H1 (cell line): ENCODE data around the gene LRRC37B.
"Not testable (repeated sequence)": the region's sequence is repeated elsewhere in the genome, so short reads cannot be mapped to it uniquely, and the experiment has no call there.

ENCODE experiments used
- NRF1 ChIP-seq: IDR thresholded peaks from 2 replicates; pipeline ENCODE4 v1.6.1; 2011; ENCODE audit warnings: mild to moderate bottlenecking, low read depth, low read length, improper control_type of control experiment
- POLR2A ChIP-seq, 2 experiments: IDR thresholded peaks; 1 replicate in 1 of 2; 2 replicates in 1 of 2; pipeline ENCODE4 v1.6.1; 2011; ENCODE audit warnings: low read depth in 2 of 2, low read length in 2 of 2, mild to moderate bottlenecking in 2 of 2; ENCODE audit errors: control extremely low read depth in 1 of 2
- RAD21 ChIP-seq, 2 experiments: IDR thresholded peaks in 1 of 2; conservative IDR thresholded peaks in 1 of 2; 2 replicates each; pipeline ENCODE4 v1.6.1; 2011; ENCODE audit warnings: low read depth in 2 of 2, low read length in 2 of 2, improper control_type of control experiment in 1 of 2, inconsistent platforms in 1 of 2, mild to moderate bottlenecking in 1 of 2, moderate library complexity in 1 of 2
- TF ChIP-seq, protein P1 (sequence below): IDR thresholded peaks from 2 replicates; pipeline ENCODE4 v1.6.1; 2012; ENCODE audit warnings: inconsistent platforms
- TF ChIP-seq, protein P2 (sequence below), 3 experiments: IDR thresholded peaks; 1 replicate in 2 of 3; 2 replicates in 1 of 3; pipeline versions ENCODE4 v1.5.1 to v1.6.1; 2011; ENCODE audit warnings: low read length in 3 of 3, mild to moderate bottlenecking in 3 of 3, inconsistent platforms in 2 of 3, low read depth in 1 of 3, moderate library complexity in 1 of 3; ENCODE audit not compliant: insufficient read depth in 1 of 3; ENCODE audit errors: control extremely low read depth in 1 of 3

DNA sequence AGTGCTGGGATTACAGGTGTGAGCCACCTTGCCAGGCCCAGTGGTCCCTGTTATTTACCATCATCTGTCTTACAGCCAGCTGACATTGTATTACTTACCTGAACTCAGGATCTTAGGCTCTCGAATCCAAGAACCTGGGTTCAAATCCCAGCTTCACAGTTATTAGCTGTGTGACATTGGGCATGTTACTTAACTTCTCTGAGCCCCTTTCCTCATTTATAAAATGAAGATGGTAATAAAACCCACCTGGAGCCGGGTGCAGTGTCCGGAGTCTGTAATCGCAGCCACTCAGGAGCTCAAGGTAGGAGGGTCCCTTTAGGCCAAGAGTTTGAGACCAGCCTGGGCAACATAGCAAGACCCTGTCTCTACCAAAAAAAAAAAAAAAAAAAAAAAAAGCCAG is 79.7 kb downstream of the LRRC37B start:
- TF ChIP-seq, protein P1, sequence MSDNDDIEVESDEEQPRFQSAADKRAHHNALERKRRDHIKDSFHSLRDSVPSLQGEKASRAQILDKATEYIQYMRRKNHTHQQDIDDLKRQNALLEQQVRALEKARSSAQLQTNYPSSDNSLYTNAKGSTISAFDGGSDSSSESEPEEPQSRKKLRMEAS = not testable (repeated sequence)
- not testable (repeated sequence) for TF ChIP-seq POLR2A (IDR thresholded peaks at IDR 0.05; ENCODE audit: control extremely low read depth in 1 of 2, low read depth in 2 of 2, low read length in 2 of 2); RAD21 (IDR thresholded peaks at IDR 0.05 in 1 of 2, conservative IDR thresholded peaks at IDR 0.05 in 1 of 2; ENCODE audit: low read depth in 2 of 2, low read length in 2 of 2); NRF1
- TF ChIP-seq, protein P2, sequence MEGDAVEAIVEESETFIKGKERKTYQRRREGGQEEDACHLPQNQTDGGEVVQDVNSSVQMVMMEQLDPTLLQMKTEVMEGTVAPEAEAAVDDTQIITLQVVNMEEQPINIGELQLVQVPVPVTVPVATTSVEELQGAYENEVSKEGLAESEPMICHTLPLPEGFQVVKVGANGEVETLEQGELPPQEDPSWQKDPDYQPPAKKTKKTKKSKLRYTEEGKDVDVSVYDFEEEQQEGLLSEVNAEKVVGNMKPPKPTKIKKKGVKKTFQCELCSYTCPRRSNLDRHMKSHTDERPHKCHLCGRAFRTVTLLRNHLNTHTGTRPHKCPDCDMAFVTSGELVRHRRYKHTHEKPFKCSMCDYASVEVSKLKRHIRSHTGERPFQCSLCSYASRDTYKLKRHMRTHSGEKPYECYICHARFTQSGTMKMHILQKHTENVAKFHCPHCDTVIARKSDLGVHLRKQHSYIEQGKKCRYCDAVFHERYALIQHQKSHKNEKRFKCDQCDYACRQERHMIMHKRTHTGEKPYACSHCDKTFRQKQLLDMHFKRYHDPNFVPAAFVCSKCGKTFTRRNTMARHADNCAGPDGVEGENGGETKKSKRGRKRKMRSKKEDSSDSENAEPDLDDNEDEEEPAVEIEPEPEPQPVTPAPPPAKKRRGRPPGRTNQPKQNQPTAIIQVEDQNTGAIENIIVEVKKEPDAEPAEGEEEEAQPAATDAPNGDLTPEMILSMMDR (IDR thresholded peaks at IDR 0.05; ENCODE audit: control extremely low read depth in 1 of 3, insufficient read depth in 1 of 3, low read depth in 1 of 3, low read length in 3 of 3) = not testable (repeated sequence)
